GM12875 (cell line): ENCODE results near the gene CLDND2.

Experiments used
- H3K4me3 ChIP-seq: one replicate; pipeline ENCODE4 v1.5.1; 2011; ENCODE audit warnings: low read depth, low read length, control low read depth
- TF ChIP-seq, protein P1 (sequence below): IDR thresholded peaks from 2 replicates; pipeline ENCODE4 v1.5.1; 2011; ENCODE audit warnings: low read depth, mild to moderate bottlenecking, control low read depth, inconsistent platforms, low read length, moderate library complexity, borderline replicate concordance; ENCODE audit not compliant: insufficient read depth

The CLDND2 gene

DNA sequence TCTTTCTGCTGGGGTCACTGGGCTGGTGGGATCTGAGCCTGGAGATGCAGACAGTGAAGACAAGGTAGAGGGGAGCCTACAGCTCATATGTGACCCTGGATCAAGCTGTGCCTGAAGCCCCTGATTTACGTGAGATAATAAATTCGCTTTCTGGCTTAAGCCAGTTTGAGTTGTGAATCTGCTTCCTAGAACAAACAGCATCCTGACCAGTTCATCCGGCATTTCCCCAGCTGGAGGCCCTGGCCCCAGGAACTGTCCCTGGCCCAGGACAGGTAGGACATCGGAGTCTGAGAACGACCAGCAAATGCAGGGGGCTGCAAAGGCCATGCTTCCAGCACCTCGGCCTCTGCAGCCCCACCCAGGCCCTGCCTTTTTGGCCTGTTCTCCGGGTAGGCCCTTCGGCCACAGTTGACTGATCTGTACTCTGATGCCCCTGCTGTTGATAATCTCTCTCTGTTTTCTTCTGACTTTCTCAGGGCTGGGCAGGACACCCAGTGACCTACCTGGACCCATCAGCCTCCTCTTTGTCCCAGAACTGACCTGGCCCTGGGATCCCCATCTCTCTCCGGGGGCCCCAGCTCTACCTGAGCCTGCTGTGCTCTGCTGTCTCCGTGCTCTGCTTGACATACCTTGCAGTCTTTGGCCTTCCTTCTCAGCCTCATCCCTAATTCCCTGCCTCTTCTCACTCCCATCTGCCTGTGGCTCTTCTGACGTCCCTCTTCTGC, 17.4 kb downstream of the CLDND2 start:
- H3K4me3 ChIP-seq, result no peak overlapping the region
- TF ChIP-seq, protein P1, sequence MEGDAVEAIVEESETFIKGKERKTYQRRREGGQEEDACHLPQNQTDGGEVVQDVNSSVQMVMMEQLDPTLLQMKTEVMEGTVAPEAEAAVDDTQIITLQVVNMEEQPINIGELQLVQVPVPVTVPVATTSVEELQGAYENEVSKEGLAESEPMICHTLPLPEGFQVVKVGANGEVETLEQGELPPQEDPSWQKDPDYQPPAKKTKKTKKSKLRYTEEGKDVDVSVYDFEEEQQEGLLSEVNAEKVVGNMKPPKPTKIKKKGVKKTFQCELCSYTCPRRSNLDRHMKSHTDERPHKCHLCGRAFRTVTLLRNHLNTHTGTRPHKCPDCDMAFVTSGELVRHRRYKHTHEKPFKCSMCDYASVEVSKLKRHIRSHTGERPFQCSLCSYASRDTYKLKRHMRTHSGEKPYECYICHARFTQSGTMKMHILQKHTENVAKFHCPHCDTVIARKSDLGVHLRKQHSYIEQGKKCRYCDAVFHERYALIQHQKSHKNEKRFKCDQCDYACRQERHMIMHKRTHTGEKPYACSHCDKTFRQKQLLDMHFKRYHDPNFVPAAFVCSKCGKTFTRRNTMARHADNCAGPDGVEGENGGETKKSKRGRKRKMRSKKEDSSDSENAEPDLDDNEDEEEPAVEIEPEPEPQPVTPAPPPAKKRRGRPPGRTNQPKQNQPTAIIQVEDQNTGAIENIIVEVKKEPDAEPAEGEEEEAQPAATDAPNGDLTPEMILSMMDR, result no peak

DNA sequence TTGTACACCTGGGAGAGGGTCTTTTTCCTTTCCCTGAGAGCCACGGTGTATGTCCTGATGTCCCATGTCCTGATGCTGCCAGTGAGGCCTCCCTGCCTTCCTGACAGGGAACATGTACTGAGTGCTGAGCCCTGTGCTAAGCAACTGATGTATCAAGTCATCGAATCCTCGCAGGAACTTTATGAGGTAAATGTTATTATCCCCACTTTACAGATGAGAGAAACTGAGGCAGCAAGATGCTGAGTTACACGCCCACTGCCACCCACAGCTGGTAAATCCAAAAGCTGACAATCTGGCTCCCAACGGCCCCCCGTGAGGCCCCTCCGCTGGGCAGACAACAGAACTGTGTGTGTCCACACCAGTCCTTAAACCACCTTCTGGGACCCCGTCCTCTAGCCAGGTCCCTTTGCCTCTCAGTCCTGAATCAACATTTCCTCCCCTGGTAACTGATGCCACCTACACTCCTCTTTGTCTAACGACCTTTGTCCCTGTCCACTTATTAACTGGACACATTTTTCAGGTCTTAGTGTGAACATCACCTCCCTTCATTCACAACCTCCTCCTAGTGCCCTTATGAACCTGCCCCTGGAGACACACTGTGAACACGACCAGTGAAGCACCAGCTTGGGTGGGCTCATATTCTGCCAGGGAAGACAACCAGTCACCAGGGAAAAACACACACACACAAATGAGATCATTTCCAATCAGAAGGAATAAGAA, 21.4 kb downstream of the CLDND2 start:
- TF ChIP-seq, protein P1, result no peak
- H3K4me3 ChIP-seq, result no peak overlapping the region

DNA sequence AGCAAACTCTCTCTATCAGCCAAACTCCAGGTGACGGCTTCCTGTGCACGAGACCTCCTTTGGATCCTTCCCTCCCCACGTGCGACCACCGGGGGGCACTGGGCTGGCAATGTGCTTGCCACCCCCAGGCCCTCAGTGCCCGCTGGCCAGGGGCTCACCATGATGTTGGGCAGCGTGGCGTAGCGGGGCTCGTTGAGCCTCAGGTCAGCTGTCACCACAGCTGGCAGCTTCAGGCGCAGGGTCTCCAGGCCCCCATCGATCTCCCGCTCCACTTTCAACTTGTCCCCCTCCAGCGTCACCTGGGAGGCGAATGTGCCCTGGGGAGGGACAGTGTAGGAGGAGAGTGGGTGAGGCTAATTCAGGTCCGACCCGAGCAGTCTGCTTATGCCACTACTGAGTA, 22.1 kb downstream of the CLDND2 start:
- H3K4me3 ChIP-seq, result no peak overlapping the region
- TF ChIP-seq, protein P1, result 0 out of 2 replicates have a peak, but pooled peaks have one; percentile 3

DNA sequence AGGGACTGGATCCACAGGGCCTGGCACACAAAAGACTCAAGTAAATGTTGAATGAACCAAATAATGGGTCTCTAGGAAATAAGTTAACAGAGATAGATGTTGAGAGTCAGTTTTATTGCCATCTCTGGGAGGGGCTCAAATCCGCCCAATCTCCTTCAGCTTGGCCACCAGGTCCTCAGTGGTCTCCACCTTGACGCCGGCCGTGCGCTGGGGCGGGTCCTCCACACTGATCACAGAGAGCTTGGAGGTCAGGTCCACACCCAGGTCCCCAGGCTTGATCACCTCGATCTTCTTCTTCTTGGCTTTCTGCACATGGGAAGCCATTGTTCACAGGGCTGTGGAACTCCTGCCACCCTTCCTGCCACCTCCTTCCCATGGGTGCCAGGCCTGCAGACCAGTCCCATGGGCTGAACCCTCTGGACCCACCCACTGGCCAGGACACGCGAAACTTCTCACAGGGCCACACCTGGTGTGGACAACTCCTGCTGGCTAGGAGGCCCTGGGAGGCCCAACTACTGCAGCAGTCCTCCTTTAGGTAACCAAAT, 23.7 kb downstream of the CLDND2 start:
- TF ChIP-seq, protein P1, result no peak
- H3K4me3 ChIP-seq, result no peak overlapping the region

DNA sequence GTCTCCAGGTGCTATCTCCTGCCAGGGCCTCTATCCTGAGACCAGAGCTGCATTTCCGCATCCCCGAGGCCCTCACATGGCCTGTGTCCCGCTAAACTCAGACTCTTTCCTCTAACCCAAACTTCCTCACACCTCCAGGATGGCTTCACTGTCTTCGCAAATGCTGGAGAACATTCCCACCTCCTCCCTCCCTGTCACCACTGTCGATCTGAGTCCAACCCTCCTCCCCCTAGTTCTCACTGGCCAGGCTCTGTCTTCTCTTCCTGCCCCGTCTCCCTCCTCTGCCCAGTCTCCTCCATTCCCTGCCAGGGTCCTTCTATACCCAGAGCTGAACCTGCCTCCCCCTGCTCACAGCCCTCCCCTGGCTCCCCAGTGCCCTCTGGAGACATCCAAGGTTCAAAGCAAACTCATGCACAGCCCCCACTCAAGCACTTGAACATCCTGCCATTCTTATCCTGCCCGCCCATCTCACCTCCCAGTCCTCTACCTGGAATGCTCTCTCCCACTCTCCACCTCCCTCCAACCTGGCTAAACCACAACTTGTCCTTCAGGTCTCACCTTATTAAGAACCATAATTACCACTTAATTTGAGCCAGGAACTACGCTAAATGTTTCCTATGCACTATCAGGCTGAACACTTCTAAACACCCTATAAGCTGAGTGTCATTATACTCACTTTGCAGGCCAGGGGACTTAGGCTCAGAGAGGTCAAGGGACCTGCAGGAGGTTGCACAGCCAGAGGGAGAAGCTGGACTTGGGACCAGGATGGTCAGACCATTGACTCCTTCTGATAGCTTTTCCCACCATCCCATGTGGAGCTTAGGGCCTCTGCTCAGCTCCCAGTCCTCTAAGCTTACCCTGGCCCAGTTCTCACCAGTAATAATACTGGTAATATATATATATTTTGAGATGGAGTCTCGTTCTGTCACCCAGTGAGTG, 25.9 kb downstream of the CLDND2 start:
- TF ChIP-seq, protein P1, result no peak

DNA sequence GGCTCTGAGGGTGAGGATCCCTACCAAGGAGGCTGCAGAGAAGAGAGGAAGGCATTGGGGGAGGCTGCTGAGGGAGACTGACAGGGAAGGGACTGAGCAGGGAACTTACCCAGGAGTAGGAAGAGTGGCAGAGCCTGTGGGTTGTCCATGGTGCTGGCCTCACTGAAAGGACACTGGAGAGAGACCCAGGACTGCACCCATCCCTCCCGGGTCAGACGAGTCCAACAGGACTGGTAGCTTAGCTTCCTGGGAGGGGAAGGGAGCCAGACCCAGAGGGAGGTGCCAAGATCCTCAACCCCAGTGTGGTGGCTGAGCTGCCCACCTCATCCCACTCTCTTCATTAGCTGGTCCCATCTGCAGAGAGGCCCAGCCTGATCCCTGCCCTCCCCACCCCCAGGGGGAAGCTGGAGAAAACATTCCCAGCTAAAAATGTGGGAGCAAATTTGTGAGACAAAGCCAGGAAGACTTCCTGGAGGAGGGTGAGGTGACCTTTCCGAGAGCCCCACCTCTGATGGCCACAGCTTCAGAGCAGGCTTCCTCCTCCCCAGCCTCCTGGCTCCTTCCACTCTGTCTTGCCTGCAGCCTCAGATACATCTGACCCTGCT, 26.7 kb downstream of the CLDND2 start, which contains the start of gene VSIG10L:
TSS of gene VSIG10L (minus strand) at position 164 of the 605 bp plus-strand sequence. CDS start at position 149, 15 bp downstream.
- TF ChIP-seq, protein P1, result no peak
- H3K4me3 ChIP-seq, result no peak within 1 kb of the TSS

More for the DNA sequence above, 25.9 kb downstream of the CLDND2 start:
- H3K4me3 ChIP-seq, result no peak overlapping the region
